GM12864 (cell line): ENCODE measurements around the gene ATG14.
"Not testable (repeated sequence)": the region's sequence is repeated elsewhere in the genome, so short reads cannot be mapped to it uniquely, and the experiment has no call there.

ENCODE experiments used
- DNase-seq: peaks from one replicate; pipeline ENCODE4 v3.0.0-alpha.2; 2011; ENCODE audit warnings: low read depth
- H3K4me3 ChIP-seq: 2 replicates; pipeline ENCODE4 v1.5.1; 2011; ENCODE audit warnings: mild to moderate bottlenecking, low read depth, low read length, control low read depth
- CTCF ChIP-seq: IDR thresholded peaks from 2 replicates; pipeline ENCODE4 v1.5.1; 2011; ENCODE audit warnings: low read depth, mild to moderate bottlenecking, moderate library complexity, low read length, control low read depth, inconsistent platforms; ENCODE audit errors: missing control alignments

ATG14 gene

GRCh38 chr14:55411426-55412389 is at the start of gene ATG14:
TSS of gene ATG14 (minus strand) at chr14:55411830. CDS start at chr14:55411822, 8 bp downstream.
- DNase-seq, result peak; percentile 30
- no peak for TF ChIP-seq CTCF
- H3K4me3 ChIP-seq, result peak within 1 kb of the TSS; percentile 93

GRCh38 chr14:55458800-55459515 is 47.3 kb upstream of the ATG14 start:
- H3K4me3 ChIP-seq, result no peak overlapping the region

GRCh38 chr14:55457496-55457895 is 45.9 kb upstream of the ATG14 start:
- DNase-seq, result no peak
- H3K4me3 ChIP-seq, result no peak overlapping the region
- no peak for TF ChIP-seq CTCF

More at GRCh38 chr14:55458800-55459515, 47.3 kb upstream of the ATG14 start:
- TF ChIP-seq CTCF, result no peak
- no peak for DNase-seq

GRCh38 chr14:55456411-55456810 is 44.8 kb upstream of the ATG14 start:
- H3K4me3 ChIP-seq, DNase-seq: not testable (repeated sequence)

- DNase-seq, result no peak
- no peak overlapping the region for H3K4me3 ChIP-seq
- no peak for TF ChIP-seq CTCF
Measured at GRCh38 chr14:55454264-55455002, 42.8 kb upstream of the ATG14 start.

GRCh38 chr14:55451950-55452349 is 40.3 kb upstream of the ATG14 start:
- no peak overlapping the region for H3K4me3 ChIP-seq
- DNase-seq, result no peak
- TF ChIP-seq CTCF, result no peak

GRCh38 chr14:55451398-55451797 is 39.8 kb upstream of the ATG14 start:
- H3K4me3 ChIP-seq, result no peak overlapping the region
- no peak for TF ChIP-seq CTCF
- no peak for DNase-seq
